Spleen (tissue), 7 donors: ENCODE measurements around the gene NFU1.
A peak's percentile ranks its signal among the peaks of the same experiment; 100 is the strongest.

Experiments
- CTCF ChIP-seq, 11 experiments: fragments of 200-600 bp in 7 of 11; fragments of 450-650 bp in 4 of 11; sonication (generic) in 4 of 11; IDR thresholded peaks in 8 of 11; conservative IDR thresholded peaks in 3 of 11; 1 replicate in 7 of 11; 2 replicates in 4 of 11; pipeline versions ENCODE4 v1.4.0 to v1.8.0; 2016 to 2021; ENCODE audit warnings: antibody characterized with exemption in 11 of 11, inconsistent platforms in 4 of 11, mild to moderate bottlenecking in 1 of 11
- POLR2A ChIP-seq, 3 donors: fragments of 450-650 bp; IDR thresholded peaks; one replicate each; pipeline ENCODE4 v1.5.1; 2017; ENCODE audit warnings: antibody characterized with exemption in 3 of 3, mild to moderate bottlenecking in 1 of 3
- POLR2AphosphoS5 ChIP-seq, 3 donors: sonication (generic); formaldehyde crosslinking; IDR thresholded peaks; one replicate each; pipeline ENCODE4 v1.5.1; 2017; ENCODE audit warnings: antibody characterized with exemption in 3 of 3
- donor health status: DM: no; HTN: no; CAD: no; lungs with moderate emphysema.
- donor health status: DM: no; HTN: no; CAD: no.
- donor health status: DM: no; HTN: no; CAD: no.

GRCh38 chr2:69464575-69464974, 27.3 kb upstream of the NFU1 start:
- TF ChIP-seq CTCF (IDR thresholded peaks at IDR 0.05 in 8 of 11, conservative IDR thresholded peaks at IDR 0.05 in 3 of 11) (no peak), POLR2AphosphoS5 (IDR thresholded peaks at IDR 0.05) (peak in 1 of 3 donors; percentile 7), POLR2A (IDR thresholded peaks at IDR 0.05) (no peak)
